ENCODE measurements around the gene PRTN3.
"Not testable (repeated sequence)": the region's sequence is repeated elsewhere in the genome, so short reads cannot be mapped to it uniquely, and the experiment has no call there.

Gene PRTN3

GRCh38 chr19:868458-869244 is 27.9 kb downstream of the PRTN3 start:
- no peak for DNase-seq

- no peak for DNase-seq
These were observed 28.7 kb downstream of the PRTN3 start for GRCh38 chr19:869245-870177.

- no peak for DNase-seq
These were observed 29.5 kb downstream of the PRTN3 start for GRCh38 chr19:870314-870713.

- DNase-seq, result no peak
These were observed 30.2 kb downstream of the PRTN3 start for GRCh38 chr19:870963-871401.

GRCh38 chr19:871446-872265 is 30.9 kb downstream of the PRTN3 start:
- DNase-seq, result no peak

GRCh38 chr19:872266-872951 is 31.6 kb downstream of the PRTN3 start:
- DNase-seq, result peak; percentile 66

- peak; percentile 45 for DNase-seq
These were observed 32.3 kb downstream of the PRTN3 start for GRCh38 chr19:873084-873483.

GRCh38 chr19:873561-874041 is 32.8 kb downstream of the PRTN3 start:
- no peak for DNase-seq

GRCh38 chr19:875265-875879 is 34.6 kb downstream of the PRTN3 start:
- no peak for DNase-seq

- no peak for DNase-seq
These were observed 35.3 kb downstream of the PRTN3 start for GRCh38 chr19:876089-876488.

GRCh38 chr19:876780-877314 is 36.0 kb downstream of the PRTN3 start:
- no peak for DNase-seq

GRCh38 chr19:877992-878660 is 37.3 kb downstream of the PRTN3 start:
- not testable (repeated sequence) for DNase-seq

GRCh38 chr19:878751-879561 is 38.2 kb downstream of the PRTN3 start:
- not testable (repeated sequence) for DNase-seq

GRCh38 chr19:879711-880438 is 39.1 kb downstream of the PRTN3 start:
- no peak for DNase-seq

- DNase-seq, result no peak
These were observed 40.7 kb downstream of the PRTN3 start for GRCh38 chr19:881385-882071.

GRCh38 chr19:882871-883497 is 42.2 kb downstream of the PRTN3 start:
- no peak for DNase-seq

GRCh38 chr19:883661-884211 is 42.9 kb downstream of the PRTN3 start:
- no peak for DNase-seq

Data from activated T-cell treated with anti-CD3 and anti-CD28 coated beads for 4 hours (primary cell).